Psoas muscle (tissue), 8 donors: ENCODE measurements around the gene BMP6. TPM values are rescaled to one million over a fixed set of nuclear protein-coding genes. Genes with fewer than 3 reads are reported as not detected.

ENCODE experiments used
- ATAC-seq, 4 donors: fragments of 200-7000 bp; cut with Tn5 transposase; one replicate each; pipeline ENCODE4 v1.9.1; 2020; ENCODE audit warnings: moderate library complexity in 3 of 4, mild to moderate bottlenecking in 2 of 4
- DNase-seq, 2 donors: peaks; one replicate each; pipeline ENCODE4 v3.0.0-alpha.2; 2020
- H3K27ac ChIP-seq: fragments of 200-600 bp; one replicate; pipeline ENCODE4 v1.8.0; 2022
- H3K27me3 ChIP-seq, 3 donors: fragments of 200-600 bp in 1 of 3; one replicate each; pipeline versions ENCODE4 v1.6.1 to v1.8.0; 2013 to 2022; ENCODE audit warnings: low read length in 2 of 3, mild to moderate bottlenecking in 2 of 3, moderate library complexity in 1 of 3; ENCODE audit not compliant: insufficient read depth in 3 of 3
- H3K36me3 ChIP-seq, 2 donors: fragments of 200-600 bp in 1 of 2; one replicate each; pipeline versions ENCODE4 v1.6.1 to v1.8.0; 2013 to 2022; ENCODE audit warnings: low read depth in 1 of 2, mild to moderate bottlenecking in 1 of 2, moderate library complexity in 1 of 2; ENCODE audit not compliant: insufficient read depth in 1 of 2
- H3K4me1 ChIP-seq: fragments of 200-600 bp; one replicate; pipeline ENCODE4 v1.8.0; 2022
- H3K4me3 ChIP-seq: fragments of 200-600 bp; one replicate; pipeline ENCODE4 v1.8.0; 2022; ENCODE audit warnings: mild to moderate bottlenecking
- H3K9me3 ChIP-seq: fragments of 200-600 bp; one replicate; pipeline ENCODE4 v1.8.0; 2022
- WGBS, 3 donors: extraction: QIAGEN DNeasy Blood & Tissue Kit; methylation state at CpG; one replicate each; pipeline versions ENCODE4 v1.1.6 to v1.1.7; 2013; 5-methylcytosine and 5-hydroxymethylcytosine counted together
- intact Hi-C, 2 donors: fragments of 100-400 bp; cut with DNase I; formaldehyde crosslinking; loops; one replicate each; pipeline versions ENCODE4 v1.11.0 to v1.14.2; 2022
- polyA plus RNA-seq, 3 donors: library from polyadenylated mRNA; stranded (reverse); fragments of 200-250 nt; gene quantifications; one replicate each; pipeline ENCODE4 v1.2.3, GENCODE V29; 2013
- total RNA-seq, 4 donors: library from RNA; stranded (reverse); fragmentation: NEBNext Ultra II Directional in 2 of 4; extraction: Animal tissue kit (Norgen Biotek cat#: 25700) in 2 of 4; gene quantifications; one replicate each; pipeline versions ENCODE4 v1.2.1 to v1.2.4, GENCODE V29; 2021 to 2023
- TF ChIP-seq, protein P1 (sequence below): fragments of 200-600 bp; IDR thresholded peaks from one replicate; pipeline ENCODE4 v1.8.0; 2022; ENCODE audit warnings: antibody characterized with exemption
- donor health status: healthy with polysubstance abuse.
- donor health status: DM: no; HTN: no; CAD: no; lungs with moderate emphysema.
- donor health status: Bipolar disorder and iron deficiency.
- donor health status: healthy.
- donor health status: DM: yes; HTN: yes; CAD: no.
- donor health status: DM: no; HTN: no; CAD: no.
- donor health status: DM: no; HTN: no; CAD: no.
- donor health status: DM: yes; HTN: yes; CAD: no.

BMP6 gene
- total and polyA plus RNA-seq, 7 donors: 0.96 to 4.9 (median 3.4) TPM

DNA sequence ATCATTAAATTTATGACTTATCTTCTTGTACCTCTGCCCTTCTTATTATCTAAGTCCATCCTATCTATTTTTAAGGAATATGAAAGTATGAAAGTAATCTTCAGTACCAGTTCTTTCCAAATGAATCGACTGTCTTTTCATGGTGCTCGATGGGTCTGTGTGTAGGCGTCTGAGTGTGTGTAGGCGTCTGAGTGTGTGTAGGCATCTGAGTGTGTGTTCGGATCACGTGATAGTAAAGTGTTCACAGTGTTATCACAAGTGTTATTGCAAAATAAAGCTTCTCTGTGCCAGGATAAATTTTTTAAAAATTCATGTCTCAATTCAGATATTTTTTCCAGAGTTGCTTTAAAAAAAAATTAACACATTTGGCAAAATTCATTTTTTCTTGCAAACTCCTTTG is 58.3 kb downstream of the BMP6 start:
- 80 to 94% (median 82%) methylated on average over 6 of the region's 6 CpGs for whole genome bisulfite sequencing, 3 donors
- DNase-seq (no peak), ATAC-seq (no peak)
- Histone ChIP-seq H3K4me1 (no peaks in the 10 kb centered on the region), H3K9me3 (no peaks in the 10 kb centered on the region), H3K27me3 (peaks cover 0 to 9% (median 2%) of the 10 kb centered on the region in 3 donors), H3K36me3 (no peaks in the 10 kb centered on the region), H3K27ac (no peak overlapping the region), H3K4me3 (no peak overlapping the region)
- intact Hi-C loops: no loop called here
- TF ChIP-seq, protein P1, sequence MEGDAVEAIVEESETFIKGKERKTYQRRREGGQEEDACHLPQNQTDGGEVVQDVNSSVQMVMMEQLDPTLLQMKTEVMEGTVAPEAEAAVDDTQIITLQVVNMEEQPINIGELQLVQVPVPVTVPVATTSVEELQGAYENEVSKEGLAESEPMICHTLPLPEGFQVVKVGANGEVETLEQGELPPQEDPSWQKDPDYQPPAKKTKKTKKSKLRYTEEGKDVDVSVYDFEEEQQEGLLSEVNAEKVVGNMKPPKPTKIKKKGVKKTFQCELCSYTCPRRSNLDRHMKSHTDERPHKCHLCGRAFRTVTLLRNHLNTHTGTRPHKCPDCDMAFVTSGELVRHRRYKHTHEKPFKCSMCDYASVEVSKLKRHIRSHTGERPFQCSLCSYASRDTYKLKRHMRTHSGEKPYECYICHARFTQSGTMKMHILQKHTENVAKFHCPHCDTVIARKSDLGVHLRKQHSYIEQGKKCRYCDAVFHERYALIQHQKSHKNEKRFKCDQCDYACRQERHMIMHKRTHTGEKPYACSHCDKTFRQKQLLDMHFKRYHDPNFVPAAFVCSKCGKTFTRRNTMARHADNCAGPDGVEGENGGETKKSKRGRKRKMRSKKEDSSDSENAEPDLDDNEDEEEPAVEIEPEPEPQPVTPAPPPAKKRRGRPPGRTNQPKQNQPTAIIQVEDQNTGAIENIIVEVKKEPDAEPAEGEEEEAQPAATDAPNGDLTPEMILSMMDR: no peak

DNA sequence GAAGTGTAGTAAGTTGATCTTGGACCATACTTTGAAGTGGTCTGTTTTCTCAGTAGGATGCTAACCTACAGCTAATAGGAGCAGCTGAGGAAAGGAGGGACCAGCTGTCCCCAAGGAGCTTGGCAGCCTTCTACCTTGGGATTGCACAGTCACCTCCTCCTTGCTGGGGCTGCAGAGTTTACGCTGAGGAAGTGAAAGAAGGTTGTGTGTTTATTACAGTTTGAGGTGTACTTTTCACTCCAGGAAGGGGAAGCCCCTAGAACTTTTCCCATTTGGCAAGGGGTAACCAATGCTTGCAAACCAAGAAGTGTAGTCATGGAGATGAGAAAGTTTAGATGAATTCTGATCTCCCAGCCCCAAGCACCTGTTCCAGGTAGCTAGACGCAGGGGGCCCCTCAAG is 58.8 kb downstream of the BMP6 start:
- H3K27me3 ChIP-seq: peaks cover 0 to 9% (median 2%) of the 10 kb centered on the region in 3 donors
- WGBS, 3 donors: 81 to 94% (median 86%) methylated on average over 2 of the region's 2 CpGs
- no peaks in the 10 kb centered on the region for H3K4me1 ChIP-seq
- no peaks in the 10 kb centered on the region for H3K36me3 ChIP-seq
- no peaks in the 10 kb centered on the region for H3K9me3 ChIP-seq
- H3K4me3 ChIP-seq: no peak overlapping the region
- ATAC-seq (no peak), DNase-seq (no peak)
- TF ChIP-seq, protein P1: no peak
- intact Hi-C loops: no loop called here
- no peak overlapping the region for H3K27ac ChIP-seq

DNA sequence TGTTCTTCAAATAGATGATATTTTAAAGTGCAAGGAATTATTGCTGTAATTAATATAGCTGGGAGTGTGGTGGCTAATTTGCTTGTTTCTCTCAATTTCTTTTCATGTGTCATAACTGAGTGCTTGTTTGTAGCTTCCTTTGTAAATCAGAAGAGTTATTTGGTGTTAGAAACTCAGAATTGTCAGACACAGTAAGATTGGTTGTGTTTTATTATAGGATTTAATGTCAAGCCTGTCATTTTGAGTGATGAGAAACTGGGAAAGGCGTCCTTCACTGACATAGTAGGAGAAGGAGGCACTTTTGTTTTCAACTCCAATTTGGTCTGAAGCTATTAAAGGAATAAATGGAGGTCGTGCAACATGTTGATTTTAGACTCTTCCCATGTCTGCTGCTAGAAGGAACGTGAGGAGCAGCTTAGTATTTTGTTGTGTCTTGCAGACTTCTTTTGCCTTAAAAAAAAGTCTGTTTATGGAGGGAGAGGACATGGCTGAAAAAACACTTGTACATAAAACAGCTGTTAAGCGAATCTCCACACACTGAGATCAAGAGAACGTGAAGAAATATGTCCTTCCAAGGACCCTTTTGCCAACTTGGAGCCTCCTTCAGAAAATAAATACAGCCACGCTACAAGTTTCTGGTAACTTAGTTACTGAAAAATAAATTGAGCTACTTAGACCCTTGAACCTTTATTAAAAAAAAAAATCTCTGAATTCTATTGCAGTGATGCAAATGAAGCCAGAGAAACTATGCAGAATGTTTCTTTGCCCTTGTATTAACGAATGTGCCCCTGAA is 59.5 kb downstream of the BMP6 start:
- TF ChIP-seq, protein P1: no peak
- Histone ChIP-seq H3K9me3 (no peaks in the 10 kb centered on the region), H3K27me3 (peaks cover 0 to 9% (median 2%) of the 10 kb centered on the region in 3 donors), H3K4me3 (no peak overlapping the region), H3K4me1 (no peaks in the 10 kb centered on the region), H3K36me3 (no peaks in the 10 kb centered on the region), H3K27ac (no peak overlapping the region)
- ATAC-seq (no peak), DNase-seq (no peak)
- 37 to 46% (median 37%) methylated on average over 7 of the region's 7 CpGs for WGBS, 3 donors
- intact Hi-C loops: no loop called here

DNA sequence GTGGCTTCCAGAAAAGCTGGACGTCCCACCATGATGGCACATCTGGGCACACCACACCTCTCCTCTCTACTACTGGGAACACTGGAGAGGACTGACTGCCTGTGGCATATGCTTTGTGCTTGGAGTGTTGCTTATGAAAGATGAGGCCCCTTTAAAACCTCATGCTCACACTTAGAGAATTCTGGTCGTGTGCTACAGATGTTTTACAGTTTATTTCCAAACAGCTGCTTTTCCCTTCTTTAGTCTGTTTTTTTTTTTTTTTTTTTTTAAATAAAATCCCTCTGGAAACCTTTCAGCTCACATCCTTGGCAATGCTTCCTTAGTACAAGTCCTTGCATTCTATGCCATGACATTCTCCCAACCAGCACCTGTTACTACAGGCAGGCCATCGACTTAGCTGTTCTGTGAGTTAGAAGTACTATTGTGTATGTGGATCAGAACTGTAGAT is 60.3 kb downstream of the BMP6 start:
- Histone ChIP-seq H3K4me3 (no peak overlapping the region), H3K27me3 (peaks cover 0 to 9% (median 2%) of the 10 kb centered on the region in 3 donors), H3K27ac (no peak overlapping the region), H3K9me3 (no peaks in the 10 kb centered on the region), H3K36me3 (no peaks in the 10 kb centered on the region), H3K4me1 (no peaks in the 10 kb centered on the region)
- 9 to 25% (median 13%) methylated on average over 3 of the region's 3 CpGs for WGBS, 3 donors
- intact Hi-C loops: no loop called here
- peak in 1 of 4 donors; percentile 53 for ATAC-seq
- TF ChIP-seq, protein P1: no peak
- DNase-seq: no peak
